ENCODE results near the gene CYBC1. TPM values are rescaled to one million over a fixed set of nuclear protein-coding genes. Genes with fewer than 3 reads are reported as not detected.

CYBC1 gene
- 174 TPM for total RNA-seq (2021; ENCODE audit: unreplicated experiment)
- polyA plus RNA-seq (2012; ENCODE audit: insufficient read length), result 161 TPM
- percentile 86 among the genes with signal in this experiment for Bru-seq, nascent RNA
- percentile 95 among the genes with signal in this experiment for BruChase-seq, experiment 1, labeled RNA remaining after a 2-hour chase
- BruChase-seq, experiment 2, labeled RNA remaining after a 6-hour chase, result percentile 94 among the genes with signal in this experiment
- long read RNA-seq, full-length matches to known transcripts, result 146 of 275 reads
- long read RNA-seq, partial matches to known transcripts, result 17 of 275 reads
- long read RNA-seq, other reads (novel, unspliced or antisense), result 112 of 275 reads

DNA sequence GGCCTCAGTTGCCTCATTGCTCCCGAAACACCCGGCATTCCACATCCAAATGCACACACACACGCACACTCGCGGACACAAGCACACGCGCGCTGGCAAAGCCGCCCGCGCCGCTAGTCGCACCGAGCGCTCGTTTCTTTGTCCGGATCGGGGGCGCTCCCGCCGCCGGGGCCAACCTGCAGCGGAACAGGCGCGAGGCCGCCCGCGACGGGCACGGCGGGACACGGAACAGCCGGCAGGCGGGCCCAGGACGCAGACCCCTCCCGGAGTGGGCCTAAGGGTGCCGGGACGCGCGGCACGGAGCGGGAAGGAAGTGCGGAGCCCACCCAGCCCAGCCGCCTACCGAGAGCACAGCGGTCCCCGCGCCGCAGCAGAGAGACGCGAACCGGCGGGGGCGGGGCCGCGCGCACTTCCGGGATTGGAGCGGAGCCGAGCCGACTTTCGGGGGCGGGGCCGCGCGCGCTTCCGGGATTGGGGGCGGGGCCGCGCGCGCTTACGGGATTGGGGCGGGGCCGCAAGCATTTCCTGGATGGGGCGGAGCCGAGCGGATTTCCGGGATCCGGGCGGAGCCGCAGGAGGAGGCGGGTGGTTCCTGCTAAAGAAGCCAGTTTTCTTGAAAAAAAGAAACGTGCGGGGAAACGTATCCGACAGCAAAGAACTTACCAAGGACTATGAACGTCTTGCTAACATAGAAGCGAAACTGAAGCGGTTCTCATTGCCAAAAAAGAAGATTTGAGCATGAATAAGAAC is at the start of gene CYBC1:
Gene CYBC1 (minus strand): TSS at position 396 of the 750 bp plus-strand sequence. CDS start 1,498 bp downstream, outside the sequence.
- no peaks in the 10 kb centered on the region for H3K27me3 ChIP-seq (ENCODE audit: control insufficient read depth, insufficient read depth, low read length)
- intact Hi-C loops (cut with micrococcal nuclease; ENCODE audit: unreplicated experiment), result no loop called here
- BruUV-seq (replicated peaks), result TSS peak; percentile 84
- peak; percentile 84 for TF ChIP-seq POLR2AphosphoS5 (IDR thresholded peaks at IDR 0.05; ENCODE audit: low read depth, low read length)
- TF ChIP-seq, protein P1, sequence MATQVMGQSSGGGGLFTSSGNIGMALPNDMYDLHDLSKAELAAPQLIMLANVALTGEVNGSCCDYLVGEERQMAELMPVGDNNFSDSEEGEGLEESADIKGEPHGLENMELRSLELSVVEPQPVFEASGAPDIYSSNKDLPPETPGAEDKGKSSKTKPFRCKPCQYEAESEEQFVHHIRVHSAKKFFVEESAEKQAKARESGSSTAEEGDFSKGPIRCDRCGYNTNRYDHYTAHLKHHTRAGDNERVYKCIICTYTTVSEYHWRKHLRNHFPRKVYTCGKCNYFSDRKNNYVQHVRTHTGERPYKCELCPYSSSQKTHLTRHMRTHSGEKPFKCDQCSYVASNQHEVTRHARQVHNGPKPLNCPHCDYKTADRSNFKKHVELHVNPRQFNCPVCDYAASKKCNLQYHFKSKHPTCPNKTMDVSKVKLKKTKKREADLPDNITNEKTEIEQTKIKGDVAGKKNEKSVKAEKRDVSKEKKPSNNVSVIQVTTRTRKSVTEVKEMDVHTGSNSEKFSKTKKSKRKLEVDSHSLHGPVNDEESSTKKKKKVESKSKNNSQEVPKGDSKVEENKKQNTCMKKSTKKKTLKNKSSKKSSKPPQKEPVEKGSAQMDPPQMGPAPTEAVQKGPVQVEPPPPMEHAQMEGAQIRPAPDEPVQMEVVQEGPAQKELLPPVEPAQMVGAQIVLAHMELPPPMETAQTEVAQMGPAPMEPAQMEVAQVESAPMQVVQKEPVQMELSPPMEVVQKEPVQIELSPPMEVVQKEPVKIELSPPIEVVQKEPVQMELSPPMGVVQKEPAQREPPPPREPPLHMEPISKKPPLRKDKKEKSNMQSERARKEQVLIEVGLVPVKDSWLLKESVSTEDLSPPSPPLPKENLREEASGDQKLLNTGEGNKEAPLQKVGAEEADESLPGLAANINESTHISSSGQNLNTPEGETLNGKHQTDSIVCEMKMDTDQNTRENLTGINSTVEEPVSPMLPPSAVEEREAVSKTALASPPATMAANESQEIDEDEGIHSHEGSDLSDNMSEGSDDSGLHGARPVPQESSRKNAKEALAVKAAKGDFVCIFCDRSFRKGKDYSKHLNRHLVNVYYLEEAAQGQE (IDR thresholded peaks at IDR 0.05; ENCODE audit: insufficient read depth in 1 of 2, low read depth in 2 of 2, low read length in 1 of 2), result no peak
- no peak for TF ChIP-seq TCF7L2 (IDR thresholded peaks at IDR 0.05; ENCODE audit: low read depth, low read length)
- TF ChIP-seq SIN3A (IDR thresholded peaks at IDR 0.05; ENCODE audit: borderline replicate concordance, insufficient read depth, low read depth, low read length), result peak; percentile 94; the same call in 1 of the 2 replicates
- TF ChIP-seq, protein P2, sequence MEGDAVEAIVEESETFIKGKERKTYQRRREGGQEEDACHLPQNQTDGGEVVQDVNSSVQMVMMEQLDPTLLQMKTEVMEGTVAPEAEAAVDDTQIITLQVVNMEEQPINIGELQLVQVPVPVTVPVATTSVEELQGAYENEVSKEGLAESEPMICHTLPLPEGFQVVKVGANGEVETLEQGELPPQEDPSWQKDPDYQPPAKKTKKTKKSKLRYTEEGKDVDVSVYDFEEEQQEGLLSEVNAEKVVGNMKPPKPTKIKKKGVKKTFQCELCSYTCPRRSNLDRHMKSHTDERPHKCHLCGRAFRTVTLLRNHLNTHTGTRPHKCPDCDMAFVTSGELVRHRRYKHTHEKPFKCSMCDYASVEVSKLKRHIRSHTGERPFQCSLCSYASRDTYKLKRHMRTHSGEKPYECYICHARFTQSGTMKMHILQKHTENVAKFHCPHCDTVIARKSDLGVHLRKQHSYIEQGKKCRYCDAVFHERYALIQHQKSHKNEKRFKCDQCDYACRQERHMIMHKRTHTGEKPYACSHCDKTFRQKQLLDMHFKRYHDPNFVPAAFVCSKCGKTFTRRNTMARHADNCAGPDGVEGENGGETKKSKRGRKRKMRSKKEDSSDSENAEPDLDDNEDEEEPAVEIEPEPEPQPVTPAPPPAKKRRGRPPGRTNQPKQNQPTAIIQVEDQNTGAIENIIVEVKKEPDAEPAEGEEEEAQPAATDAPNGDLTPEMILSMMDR (IDR thresholded peaks at IDR 0.05), result no peak
- DNase-seq (ENCODE audit: low read depth, low spot score) (no peak), ATAC-seq (peak; percentile 95)
- H3K4me3 ChIP-seq (ENCODE audit: low read depth in 2 of 2, low read length in 2 of 2), result peak within 1 kb of the TSS; percentile 79 to 98
- in situ Hi-C loops (cut with HindIII; ENCODE audit: low pct_unique_long_range_greater_than_20kb, low sequenced_read_pairs), result no loop called here
- H3K9me3 ChIP-seq (ENCODE audit: control insufficient read depth, insufficient read depth, low read depth, low read length), result no peaks in the 10 kb centered on the region
- ChIA-PET CTCF (no interaction called here), POLR2A (no interaction called here)
- H3K4me1 ChIP-seq (ENCODE audit: control insufficient read depth, insufficient read depth, low read length), result peaks cover 18% of the 10 kb centered on the region
- H3K36me3 ChIP-seq (ENCODE audit: control insufficient read depth, insufficient read depth, low read length), result no peaks in the 10 kb centered on the region; the same call in 1 of the 2 replicates
- H3K27ac ChIP-seq (ENCODE audit: low read length), result peak within 1 kb of the TSS; percentile 100

DNA sequence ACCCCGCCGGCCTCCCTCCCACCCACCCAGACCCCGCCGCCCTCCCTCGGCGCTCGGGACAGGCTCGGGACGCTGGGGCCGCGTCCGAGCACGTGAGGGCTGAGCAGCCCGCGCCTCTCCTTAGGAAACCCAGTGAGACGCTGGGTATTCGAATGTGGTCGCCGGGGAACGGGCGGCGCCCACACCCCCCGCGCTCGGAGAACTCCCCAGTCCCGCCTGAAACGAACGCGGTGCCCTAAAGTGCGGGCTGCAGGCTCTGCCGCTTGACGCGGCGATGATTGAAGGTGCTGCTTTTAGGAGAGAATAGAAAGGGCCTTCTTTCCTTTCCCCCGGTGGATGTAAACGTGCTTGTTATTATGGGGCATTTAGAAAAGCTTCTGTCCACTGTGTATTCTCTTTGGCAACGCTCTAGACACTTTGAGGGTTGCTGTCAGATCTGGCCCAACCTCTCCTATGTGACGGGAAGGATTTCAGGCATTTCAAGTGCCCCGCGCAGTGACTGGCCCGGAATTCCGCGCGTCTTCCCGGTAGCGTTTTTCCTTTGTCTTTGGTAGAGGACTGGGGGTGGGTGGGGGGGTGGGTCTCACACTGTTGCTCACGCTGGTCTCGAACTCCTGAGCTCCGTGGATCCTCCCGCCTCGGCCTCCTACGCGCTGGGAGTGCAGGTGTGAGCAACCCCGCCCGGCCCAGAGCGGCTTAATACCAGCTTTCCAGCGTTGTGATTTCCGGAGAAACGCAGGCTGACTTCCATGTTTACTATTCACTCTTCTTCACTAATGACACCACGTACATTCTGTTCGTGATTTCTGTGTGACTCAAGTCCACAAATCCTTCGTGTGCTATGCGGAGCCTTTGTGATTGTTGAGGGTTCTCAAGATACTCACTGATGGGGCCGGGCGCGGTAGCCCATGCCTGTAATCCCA is 47.2 kb upstream of the CYBC1 start:
- ChIA-PET CTCF (interaction anchor here (0.6 kb wide), 1 partner anchor 877 kb away, joined by 3 read pairs; no protein-coding TSS in a partner anchor), POLR2A (no interaction called here)
- Histone ChIP-seq H3K36me3 (ENCODE audit: control insufficient read depth, insufficient read depth, low read length) (no peaks in the 10 kb centered on the region), H3K4me1 (ENCODE audit: control insufficient read depth, insufficient read depth, low read length) (peaks cover 30% of the 10 kb centered on the region), H3K9me3 (ENCODE audit: control insufficient read depth, insufficient read depth, low read depth, low read length) (no peaks in the 10 kb centered on the region), H3K27ac (ENCODE audit: low read length) (peak overlapping the region; percentile 85), H3K4me3 (ENCODE audit: low read depth in 2 of 2, low read length in 2 of 2) (peak overlapping the region; percentile 56 to 73), H3K27me3 (ENCODE audit: control insufficient read depth, insufficient read depth, low read length) (no peaks in the 10 kb centered on the region)
- BruUV-seq (replicated peaks), result TSS peak; percentile 70
- intact Hi-C loops (cut with micrococcal nuclease; ENCODE audit: unreplicated experiment) (no loop called here), in situ Hi-C loops (cut with HindIII; ENCODE audit: low pct_unique_long_range_greater_than_20kb, low sequenced_read_pairs) (no loop called here)
- ATAC-seq (peak; percentile 32), DNase-seq (ENCODE audit: low read depth, low spot score) (no peak)
- TF ChIP-seq SIN3A (IDR thresholded peaks at IDR 0.05; ENCODE audit: borderline replicate concordance, insufficient read depth, low read depth, low read length), result peak; percentile 77; the same call in 1 of the 2 replicates
- TF ChIP-seq, protein P2 (IDR thresholded peaks at IDR 0.05), result no peak

Measured in Panc1 (cell line).